ENCODE results near the gene FAM170B. TPM values are rescaled to one million over a fixed set of nuclear protein-coding genes. Genes with fewer than 3 reads are reported as not detected.
A peak's percentile ranks its signal among the peaks of the same experiment; 100 is the strongest.

Gene FAM170B
- total RNA-seq, 1 experiment from 2014 or later = not detected

- peaks cover 3% of the 10 kb centered on the region; the same call in 1 of the 2 replicates for H3K9me3 ChIP-seq
- DNase-seq = no peak
- H3K27me3 ChIP-seq = no peaks in the 10 kb centered on the region
- H3K4me3 ChIP-seq = no peak overlapping the region
- H3K36me3 ChIP-seq = peaks cover 3% of the 10 kb centered on the region; the same call in 1 of the 2 replicates
Measured at GRCh38 chr10:49083261-49083660, 50.6 kb downstream of the FAM170B start.

- no peak overlapping the region for H3K4me3 ChIP-seq
- H3K27me3 ChIP-seq = no peaks in the 10 kb centered on the region
- DNase-seq = no peak
- peaks cover 3% of the 10 kb centered on the region; the same call in 1 of the 2 replicates for H3K9me3 ChIP-seq
- peaks cover 3% of the 10 kb centered on the region; the same call in 1 of the 2 replicates for H3K36me3 ChIP-seq
Measured at GRCh38 chr10:49082766-49083165, 51.1 kb downstream of the FAM170B start.

DNA sequence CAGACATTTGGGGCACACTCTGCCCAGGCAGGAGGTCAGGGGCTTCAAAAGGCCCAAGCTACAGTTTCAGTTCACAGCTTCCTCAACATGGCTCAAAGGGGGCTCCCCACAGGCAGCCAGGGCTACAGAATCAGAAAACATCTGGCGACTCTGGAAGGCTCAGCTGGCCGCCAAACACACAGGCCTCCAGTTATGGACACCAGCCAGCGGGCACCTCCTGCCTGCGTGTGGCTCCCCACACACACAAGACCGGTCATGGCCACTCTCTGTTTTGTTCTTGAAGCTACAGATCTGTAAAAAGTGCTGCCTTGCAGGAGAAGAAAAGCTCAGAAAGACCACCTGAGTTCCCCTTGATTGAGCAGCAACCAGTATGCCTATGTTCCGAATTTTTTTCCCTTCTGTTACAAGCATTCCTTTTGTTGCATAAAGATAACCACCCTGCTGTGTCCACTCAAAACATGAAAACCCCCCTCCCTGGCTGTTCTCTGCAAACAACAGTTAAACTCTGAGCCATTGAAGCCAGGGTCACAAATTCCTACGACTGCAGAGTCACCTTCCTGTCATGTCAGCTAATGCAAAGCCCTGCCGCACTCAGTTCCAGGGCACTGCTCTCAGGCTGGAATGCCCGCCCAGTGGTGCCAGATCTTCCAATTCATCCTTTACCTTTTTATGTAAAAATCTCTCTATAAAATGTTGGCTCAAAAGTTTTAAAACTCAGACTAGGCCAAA lies 52.1 kb downstream of the FAM170B start:
- H3K9me3 ChIP-seq = peaks cover 1% of the 10 kb centered on the region; the same call in 1 of the 2 replicates
- H3K36me3 ChIP-seq = peaks cover 3% of the 10 kb centered on the region; the same call in 1 of the 2 replicates
- no peak overlapping the region for H3K4me3 ChIP-seq
- H3K27me3 ChIP-seq = no peaks in the 10 kb centered on the region
- DNase-seq = peak; percentile 17

Other genes with a start within 250 kb of the FAM170B start
- not detected in 2 replicates for gene LRRC18, start 194.2 kb downstream of the FAM170B start, total RNA-seq (2014; rRNA removed; shearing (Covaris generic); ENCODE audit: low replicate concordance)
- gene VSTM4, start 18.5 kb downstream of the FAM170B start, total RNA-seq (2014; rRNA removed; shearing (Covaris generic); ENCODE audit: low replicate concordance) = 1.7 and 2.8 TPM in 2 replicates
- gene TMEM273, start 54.4 kb upstream of the FAM170B start, total RNA-seq (2014; rRNA removed; shearing (Covaris generic); ENCODE audit: low replicate concordance) = not detected in 2 replicates
- not detected in 2 replicates for gene C10orf71, start 165.1 kb upstream of the FAM170B start, total RNA-seq (2014; rRNA removed; shearing (Covaris generic); ENCODE audit: low replicate concordance)

Measured in MG63 (cell line).